CD4-positive, alpha-beta memory T cell (primary cell): Measurements from ENCODE around the gene CLMN. TPM values are rescaled to one million over a fixed set of nuclear protein-coding genes. Genes with fewer than 3 reads are reported as not detected.

Experiments
- CTCF ChIA-PET: fragments of 350-600 bp; sonication (Branson Sonifier 250); formaldehyde crosslinking; loops from one replicate; lab custom pipeline; 2021; ENCODE audit warnings: inconsistent platforms; ENCODE audit not compliant: partially characterized antibody; lab: Charles Lee
- POLR2A ChIA-PET: fragments of 350-600 bp; sonication (Branson Sonifier 250); formaldehyde crosslinking; loops from one replicate; lab custom pipeline; 2021; ENCODE audit not compliant: partially characterized antibody; lab: Charles Lee
- DNase-seq, 5 donors: peaks; one replicate each; pipeline versions ENCODE4 v3.0.0 to v3.0.0-alpha.2; 2020 to 2022; ENCODE audit warnings: mixed read lengths in 1 of 5
- H3K27ac ChIP-seq: one replicate; pipeline ENCODE4 v1.7.0; 2013; ENCODE audit warnings: low read depth, low read length
- H3K27me3 ChIP-seq: 2 replicates; pipeline ENCODE4 v1.7.0; 2013; ENCODE audit warnings: mild to moderate bottlenecking, low read length, moderate library complexity; ENCODE audit not compliant: insufficient read depth
- H3K36me3 ChIP-seq: 2 replicates; pipeline ENCODE4 v1.7.0; 2013; ENCODE audit warnings: mild to moderate bottlenecking, low read length, moderate library complexity; ENCODE audit not compliant: insufficient read depth
- H3K4me1 ChIP-seq: 2 replicates; pipeline ENCODE4 v1.7.0; 2013; ENCODE audit warnings: mild to moderate bottlenecking, low read length, moderate library complexity; ENCODE audit not compliant: insufficient read depth
- H3K4me3 ChIP-seq, 2 donors: one replicate each; pipeline ENCODE4 v1.7.0; 2013; ENCODE audit warnings: low read length in 2 of 2, mild to moderate bottlenecking in 1 of 2
- H3K9me3 ChIP-seq, 2 donors: one replicate each; pipeline ENCODE4 v1.7.0; 2013; ENCODE audit warnings: low read length in 2 of 2, control low read depth in 1 of 2; ENCODE audit not compliant: control insufficient read depth in 1 of 2
- H3K27ac Mint-ChIP-seq, 7 donors: one replicate each; pipeline ENCODE4 v1.8.0; 2020 to 2021; ENCODE audit warnings: mixed read lengths in 7 of 7, mild to moderate bottlenecking in 6 of 7, inconsistent platforms in 3 of 7, moderate library complexity in 3 of 7
- H3K27me3 Mint-ChIP-seq, 2 donors: one replicate each; pipeline ENCODE4 v1.8.0; 2020 to 2021; ENCODE audit warnings: mixed read lengths in 2 of 2
- H3K36me3 Mint-ChIP-seq, 2 donors: one replicate each; pipeline ENCODE4 v1.8.0; 2020 to 2021; ENCODE audit warnings: mixed read lengths in 2 of 2, inconsistent platforms in 1 of 2, mild to moderate bottlenecking in 1 of 2
- H3K4me1 Mint-ChIP-seq, 4 donors: one replicate each; pipeline ENCODE4 v1.8.0; 2020 to 2021; ENCODE audit warnings: mixed read lengths in 4 of 4, mild to moderate bottlenecking in 1 of 4
- H3K4me3 Mint-ChIP-seq, 8 donors: one replicate each; pipeline ENCODE4 v1.8.0; 2020 to 2021; ENCODE audit warnings: mixed read lengths in 8 of 8, mild to moderate bottlenecking in 7 of 8, moderate library complexity in 6 of 8, inconsistent platforms in 3 of 8
- H3K9me3 Mint-ChIP-seq, 8 donors: one replicate each; pipeline ENCODE4 v1.8.0; 2020 to 2021; ENCODE audit warnings: mixed read lengths in 8 of 8, mild to moderate bottlenecking in 5 of 8, inconsistent platforms in 3 of 8, moderate library complexity in 1 of 8
- intact Hi-C: fragments of 100-400 bp; cut with micrococcal nuclease; formaldehyde crosslinking; loops from one replicate; pipeline ENCODE4 v1.15.1; 2023
- polyA plus RNA-seq, 2 donors: library from polyadenylated mRNA; unstranded; fragments of 300-500 nt; fragmentation: Illumina TruSeq; gene quantifications; one replicate each; pipeline ENCODE4 v1.2.3, GENCODE V29; 2021
- total RNA-seq, 2 experiments: library from RNA; stranded (reverse); gene quantifications; one replicate each; pipeline ENCODE4 v1.2.3, GENCODE V29; 2021

Gene CLMN
- total and polyA plus RNA-seq, 4 experiments from 2014 or later = 0.22 to 0.70 (median 0.65) TPM; not detected in 1

GRCh38 chr14:95344536-95344935, 24.8 kb upstream of the CLMN start:
- no peak overlapping the region for H3K27ac Mint-ChIP-seq
- DNase-seq = no peak
- Histone ChIP-seq H3K27ac (no peak overlapping the region), H3K4me3 (no peak overlapping the region), H3K27me3 (no peaks in the 10 kb centered on the region), H3K4me1 (no peaks in the 10 kb centered on the region), H3K36me3 (no peaks in the 10 kb centered on the region), H3K9me3 (no peaks in the 10 kb centered on the region)
- ChIA-PET POLR2A (no interaction called here), CTCF (no interaction called here)
- no peaks in the 10 kb centered on the region for H3K4me1 Mint-ChIP-seq
- H3K36me3 Mint-ChIP-seq = no peaks in the 10 kb centered on the region
- H3K9me3 Mint-ChIP-seq = peaks cover 0 to 4% (median 0%) of the 10 kb centered on the region in 8 donors
- peaks cover 13 to 24% of the 10 kb centered on the region in 2 donors for H3K27me3 Mint-ChIP-seq
- no peak overlapping the region for H3K4me3 Mint-ChIP-seq
- intact Hi-C loops = no loop called here

GRCh38 chr14:95341564-95341963, 21.9 kb upstream of the CLMN start:
- peaks cover 0 to 4% (median 0%) of the 10 kb centered on the region in 8 donors for H3K9me3 Mint-ChIP-seq
- Histone ChIP-seq H3K36me3 (no peaks in the 10 kb centered on the region), H3K9me3 (no peaks in the 10 kb centered on the region), H3K4me3 (no peak overlapping the region), H3K27ac (no peak overlapping the region), H3K27me3 (no peaks in the 10 kb centered on the region), H3K4me1 (no peaks in the 10 kb centered on the region)
- ChIA-PET POLR2A (no interaction called here), CTCF (no interaction called here)
- no peak for DNase-seq
- H3K27ac Mint-ChIP-seq = no peak overlapping the region
- H3K4me1 Mint-ChIP-seq = no peaks in the 10 kb centered on the region
- no peak overlapping the region for H3K4me3 Mint-ChIP-seq
- no peaks in the 10 kb centered on the region for H3K36me3 Mint-ChIP-seq
- intact Hi-C loops = no loop called here
- H3K27me3 Mint-ChIP-seq = peaks cover 23 to 26% of the 10 kb centered on the region in 2 donors

GRCh38 chr14:95341115-95341514, 21.4 kb upstream of the CLMN start:
- intact Hi-C loops = no loop called here
- Histone ChIP-seq H3K27ac (no peak overlapping the region), H3K4me1 (no peaks in the 10 kb centered on the region), H3K9me3 (no peaks in the 10 kb centered on the region), H3K4me3 (no peak overlapping the region), H3K36me3 (no peaks in the 10 kb centered on the region), H3K27me3 (no peaks in the 10 kb centered on the region)
- ChIA-PET CTCF (no interaction called here), POLR2A (no interaction called here)
- Mint-ChIP-seq H3K9me3 (peaks cover 0 to 4% (median 0%) of the 10 kb centered on the region in 8 donors), H3K36me3 (no peaks in the 10 kb centered on the region), H3K4me3 (no peak overlapping the region), H3K27ac (no peak overlapping the region), H3K27me3 (peaks cover 27 to 30% of the 10 kb centered on the region in 2 donors), H3K4me1 (no peaks in the 10 kb centered on the region)
- DNase-seq = no peak

GRCh38 chr14:95340201-95340697, 20.5 kb upstream of the CLMN start:
- no peaks in the 10 kb centered on the region for H3K9me3 ChIP-seq
- H3K36me3 Mint-ChIP-seq = no peaks in the 10 kb centered on the region
- no peak overlapping the region for H3K27ac Mint-ChIP-seq
- H3K27me3 Mint-ChIP-seq = peaks cover 27 to 31% of the 10 kb centered on the region in 2 donors
- DNase-seq = no peak
- intact Hi-C loops = no loop called here
- no peaks in the 10 kb centered on the region for H3K4me1 Mint-ChIP-seq
- no peaks in the 10 kb centered on the region for H3K36me3 ChIP-seq
- H3K4me3 Mint-ChIP-seq = no peak overlapping the region
- H3K9me3 Mint-ChIP-seq = peaks cover 0 to 4% (median 0%) of the 10 kb centered on the region in 8 donors
- CTCF ChIA-PET = no interaction called here
- H3K27ac ChIP-seq = no peak overlapping the region
- POLR2A ChIA-PET = no interaction called here
- H3K4me1 ChIP-seq = no peaks in the 10 kb centered on the region
- H3K4me3 ChIP-seq = no peak overlapping the region
- H3K27me3 ChIP-seq = no peaks in the 10 kb centered on the region

GRCh38 chr14:95339301-95339865, 19.7 kb upstream of the CLMN start:
- POLR2A ChIA-PET = no interaction called here
- Mint-ChIP-seq H3K36me3 (no peaks in the 10 kb centered on the region), H3K27ac (no peak overlapping the region), H3K9me3 (peaks cover 0 to 4% (median 0%) of the 10 kb centered on the region in 8 donors), H3K4me1 (no peaks in the 10 kb centered on the region), H3K4me3 (no peak overlapping the region), H3K27me3 (peaks cover 22 to 32% of the 10 kb centered on the region in 2 donors)
- H3K4me3 ChIP-seq = no peak overlapping the region
- intact Hi-C loops = no loop called here
- H3K4me1 ChIP-seq = no peaks in the 10 kb centered on the region
- DNase-seq = no peak
- H3K27me3 ChIP-seq = no peaks in the 10 kb centered on the region
- H3K36me3 ChIP-seq = no peaks in the 10 kb centered on the region
- H3K9me3 ChIP-seq = no peaks in the 10 kb centered on the region
- no peak overlapping the region for H3K27ac ChIP-seq
- CTCF ChIA-PET = no interaction called here

- no peak overlapping the region for H3K27ac ChIP-seq
- Mint-ChIP-seq H3K27me3 (peaks cover 19 to 31% of the 10 kb centered on the region in 2 donors), H3K27ac (no peak overlapping the region), H3K9me3 (peaks cover 0 to 4% (median 0%) of the 10 kb centered on the region in 8 donors), H3K4me1 (no peaks in the 10 kb centered on the region), H3K36me3 (no peaks in the 10 kb centered on the region), H3K4me3 (no peak overlapping the region)
- intact Hi-C loops = no loop called here
- ChIA-PET CTCF (no interaction called here), POLR2A (no interaction called here)
- no peaks in the 10 kb centered on the region for H3K4me1 ChIP-seq
- H3K36me3 ChIP-seq = no peaks in the 10 kb centered on the region
- H3K9me3 ChIP-seq = no peaks in the 10 kb centered on the region
- no peaks in the 10 kb centered on the region for H3K27me3 ChIP-seq
- no peak overlapping the region for H3K4me3 ChIP-seq
- DNase-seq = no peak
These were observed 18.7 kb upstream of the CLMN start for GRCh38 chr14:95338436-95338835.

GRCh38 chr14:95337041-95337595, 17.4 kb upstream of the CLMN start:
- no peak for DNase-seq
- H3K27ac ChIP-seq = no peak overlapping the region
- no peaks in the 10 kb centered on the region for H3K27me3 ChIP-seq
- H3K4me3 Mint-ChIP-seq = no peak overlapping the region
- H3K27me3 Mint-ChIP-seq = peaks cover 21 to 32% of the 10 kb centered on the region in 2 donors
- peaks cover 0 to 4% (median 0%) of the 10 kb centered on the region in 8 donors for H3K9me3 Mint-ChIP-seq
- CTCF ChIA-PET = interaction anchor here (1.6 kb wide), 1 partner anchor 21 kb away, joined by 3 read pairs; no protein-coding TSS in a partner anchor
- no peak overlapping the region for H3K27ac Mint-ChIP-seq
- H3K4me1 ChIP-seq = no peaks in the 10 kb centered on the region
- no peak overlapping the region for H3K4me3 ChIP-seq
- H3K36me3 Mint-ChIP-seq = no peaks in the 10 kb centered on the region
- H3K4me1 Mint-ChIP-seq = no peaks in the 10 kb centered on the region
- no peaks in the 10 kb centered on the region for H3K9me3 ChIP-seq
- POLR2A ChIA-PET = no interaction called here
- no peaks in the 10 kb centered on the region for H3K36me3 ChIP-seq
- intact Hi-C loops = no loop called here
